Germinal center (tissue), 1 donor: Measurements from ENCODE around the gene DENND1C.

Experiments
- DNase-seq: peaks from one replicate; pipeline ENCODE4 v3.0.0; 2012; ENCODE audit warnings: mixed read lengths, low spot score

The DENND1C gene

GRCh38 chr19:6479836-6480398, 1.7 kb downstream of the DENND1C start:
- no peak for DNase-seq

GRCh38 chr19:6478815-6479214, 2.8 kb downstream of the DENND1C start:
- no peak for DNase-seq

DNA sequence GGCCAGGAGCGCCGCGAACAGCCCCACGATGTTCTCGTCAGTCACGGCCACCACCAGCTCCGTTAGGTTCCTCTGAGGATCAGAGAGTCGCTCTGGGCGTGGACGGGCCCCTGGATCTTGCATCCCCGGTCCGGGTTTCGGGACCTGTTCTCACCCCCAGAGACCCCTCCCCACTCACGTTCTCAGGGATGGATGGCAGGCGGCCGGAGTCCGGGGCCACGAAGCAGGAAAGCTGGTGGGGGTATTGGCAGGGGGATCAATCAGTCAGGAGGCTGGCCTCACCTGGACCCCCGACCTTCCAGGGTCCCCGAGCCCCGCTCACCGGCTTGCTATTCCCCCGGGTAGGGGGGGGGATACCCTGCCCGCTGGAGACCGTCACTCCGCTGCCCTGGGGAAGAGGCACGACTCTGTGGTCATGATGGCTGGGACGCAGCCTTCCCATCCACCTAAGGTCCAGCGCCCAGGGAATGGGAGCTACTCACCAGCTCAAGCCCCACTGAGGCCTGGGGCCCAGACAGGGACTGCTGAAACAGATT, 4.6 kb downstream of the DENND1C start:
- DNase-seq = no peak

DNA sequence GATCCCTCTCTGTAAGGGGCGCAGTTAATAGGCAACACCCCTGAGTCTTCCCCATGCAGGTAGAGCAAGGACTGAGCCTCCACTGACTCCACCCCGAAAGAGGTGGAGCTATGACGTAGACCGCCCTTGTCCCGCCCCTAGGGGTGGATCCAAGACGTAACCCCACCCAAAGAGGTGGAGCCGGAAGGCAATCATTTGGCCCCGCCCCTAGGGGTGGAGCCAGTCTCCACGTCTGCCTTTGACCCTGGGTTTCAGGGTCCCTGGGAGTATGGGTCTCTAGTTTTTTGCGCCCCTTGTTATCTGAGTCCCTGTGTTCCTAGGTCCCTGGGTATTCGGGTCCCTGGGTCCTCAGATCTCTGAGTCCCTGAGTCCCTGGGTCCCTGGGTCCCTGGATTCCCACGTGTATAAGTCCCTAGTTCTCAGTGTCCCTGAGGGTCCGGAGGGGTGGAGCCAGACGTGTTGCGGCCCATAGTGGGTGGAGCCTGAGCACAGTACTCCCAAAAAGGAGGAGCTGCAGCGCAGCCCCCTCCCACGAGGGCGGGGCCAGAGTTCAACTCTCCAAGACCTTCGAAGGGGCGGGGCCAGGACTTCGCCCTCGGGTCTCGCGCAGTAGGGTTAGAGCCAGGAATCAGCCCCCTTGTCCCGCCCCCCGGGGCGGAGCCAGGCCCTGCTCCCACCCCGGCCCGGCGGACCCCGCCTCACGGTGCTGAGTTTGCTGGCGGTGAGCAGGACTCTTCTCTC, 5.3 kb downstream of the DENND1C start:
- peak; percentile 59 for DNase-seq

DNA sequence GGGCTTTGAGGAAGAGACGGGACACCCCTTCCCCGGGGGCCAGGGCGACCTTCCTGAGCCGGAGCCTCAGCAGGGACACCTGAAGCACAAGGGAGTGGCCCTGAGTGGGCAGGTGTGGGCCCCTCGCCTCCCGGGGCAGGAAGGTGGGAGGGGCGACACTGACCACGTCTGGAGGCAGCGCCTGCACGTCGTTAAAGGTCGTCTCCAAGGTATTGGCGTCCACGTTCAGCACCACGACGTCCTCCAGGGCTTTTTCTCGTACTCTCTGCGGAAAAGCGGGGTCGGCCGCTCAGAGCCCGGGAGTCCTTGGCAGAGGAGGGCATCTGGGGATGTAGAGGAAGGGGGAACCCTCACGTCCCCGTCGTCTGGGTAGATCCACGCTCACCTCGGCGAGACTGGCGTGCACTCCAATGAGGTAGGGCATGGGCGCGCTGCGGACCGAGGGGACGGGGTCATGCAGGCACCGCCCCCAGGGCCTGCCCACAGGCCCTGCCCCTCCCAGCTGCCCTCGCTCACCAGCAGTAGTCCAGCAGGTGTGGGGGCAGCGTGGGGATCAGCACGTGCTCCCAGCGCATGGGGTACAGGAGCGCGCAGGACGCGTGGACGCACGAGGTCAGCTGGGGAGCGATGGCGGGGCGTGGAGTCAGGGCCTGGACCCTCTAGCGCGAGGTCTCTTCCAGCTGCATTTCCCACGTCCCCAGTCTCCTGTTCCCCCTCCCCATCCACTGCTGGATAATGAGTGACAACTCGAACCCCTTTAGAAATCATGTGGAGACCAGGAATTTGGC, 6.1 kb downstream of the DENND1C start:
- no peak for DNase-seq

- no peak for DNase-seq
Observed at GRCh38 chr19:6473647-6474046, 7.9 kb downstream of the DENND1C start.

DNA sequence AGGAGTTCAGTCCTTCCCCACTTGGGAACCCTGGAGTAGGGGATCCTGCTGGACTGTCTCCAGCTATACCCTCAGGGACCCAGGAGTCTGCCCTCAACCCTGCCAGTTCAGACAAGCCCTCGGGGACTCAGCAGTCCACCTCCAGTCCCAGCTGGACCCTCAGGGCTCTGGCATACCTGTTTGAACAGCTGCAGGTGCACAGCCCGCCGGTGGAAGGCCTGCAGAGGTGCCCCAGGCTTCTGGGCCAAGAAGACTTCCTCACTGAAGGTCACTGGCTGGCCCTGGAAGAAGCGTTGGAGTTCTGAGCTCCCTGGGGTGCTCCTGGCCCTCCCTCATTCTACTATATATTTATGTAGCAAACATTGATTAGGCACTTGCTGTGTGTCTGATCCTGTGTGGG, 8.9 kb downstream of the DENND1C start:
- DNase-seq = no peak

- no peak for DNase-seq
Observed at GRCh38 chr19:6471076-6471475, 10.5 kb downstream of the DENND1C start.

DNA sequence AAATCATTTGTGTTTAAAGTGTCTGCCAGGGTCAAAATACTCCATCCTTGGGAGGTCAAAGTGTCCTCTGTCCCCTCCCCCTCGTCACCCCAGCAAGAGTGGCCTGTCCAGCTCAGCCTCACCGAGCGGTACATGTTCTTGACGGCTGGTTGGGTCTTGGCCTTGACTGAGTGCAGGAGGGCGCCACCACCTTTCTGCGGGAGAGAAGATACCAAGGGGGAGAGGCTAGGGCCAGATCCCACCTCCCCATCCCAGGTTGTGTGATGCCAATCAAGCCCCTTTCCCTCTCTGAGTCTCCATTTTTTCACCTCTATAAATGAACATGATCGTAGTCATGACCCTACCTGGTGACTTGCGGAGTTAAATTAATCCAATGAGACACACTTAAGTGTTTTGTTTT, 11.4 kb downstream of the DENND1C start:
- no peak for DNase-seq

DNA sequence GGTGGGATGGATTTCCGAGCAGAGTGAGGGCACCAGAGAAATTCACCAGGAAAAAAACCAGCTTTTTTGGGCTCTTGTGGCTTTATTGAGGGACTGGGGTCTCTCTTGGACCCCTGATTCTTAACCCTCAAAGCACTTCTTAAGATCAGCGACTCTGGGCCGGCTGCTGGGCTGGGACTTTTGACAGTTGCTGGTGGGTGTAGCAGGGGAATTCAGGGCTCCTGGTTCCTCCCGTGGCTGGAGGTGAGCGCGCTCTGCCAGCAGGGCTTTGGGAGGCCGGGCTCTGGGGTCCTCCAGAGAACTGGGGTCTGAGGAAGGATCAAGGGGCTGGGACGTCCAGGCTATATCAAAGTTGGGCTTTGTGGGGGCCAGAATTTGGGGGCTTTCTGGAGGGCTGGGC, 14.2 kb downstream of the DENND1C start:
- no peak for DNase-seq

- DNase-seq = no peak
Observed at GRCh38 chr19:6466526-6467248, 14.9 kb downstream of the DENND1C start.

GRCh38 chr19:6465663-6466062, 15.9 kb downstream of the DENND1C start:
- DNase-seq = no peak

- no peak for DNase-seq
Observed at GRCh38 chr19:6465006-6465405, 16.6 kb downstream of the DENND1C start.

DNA sequence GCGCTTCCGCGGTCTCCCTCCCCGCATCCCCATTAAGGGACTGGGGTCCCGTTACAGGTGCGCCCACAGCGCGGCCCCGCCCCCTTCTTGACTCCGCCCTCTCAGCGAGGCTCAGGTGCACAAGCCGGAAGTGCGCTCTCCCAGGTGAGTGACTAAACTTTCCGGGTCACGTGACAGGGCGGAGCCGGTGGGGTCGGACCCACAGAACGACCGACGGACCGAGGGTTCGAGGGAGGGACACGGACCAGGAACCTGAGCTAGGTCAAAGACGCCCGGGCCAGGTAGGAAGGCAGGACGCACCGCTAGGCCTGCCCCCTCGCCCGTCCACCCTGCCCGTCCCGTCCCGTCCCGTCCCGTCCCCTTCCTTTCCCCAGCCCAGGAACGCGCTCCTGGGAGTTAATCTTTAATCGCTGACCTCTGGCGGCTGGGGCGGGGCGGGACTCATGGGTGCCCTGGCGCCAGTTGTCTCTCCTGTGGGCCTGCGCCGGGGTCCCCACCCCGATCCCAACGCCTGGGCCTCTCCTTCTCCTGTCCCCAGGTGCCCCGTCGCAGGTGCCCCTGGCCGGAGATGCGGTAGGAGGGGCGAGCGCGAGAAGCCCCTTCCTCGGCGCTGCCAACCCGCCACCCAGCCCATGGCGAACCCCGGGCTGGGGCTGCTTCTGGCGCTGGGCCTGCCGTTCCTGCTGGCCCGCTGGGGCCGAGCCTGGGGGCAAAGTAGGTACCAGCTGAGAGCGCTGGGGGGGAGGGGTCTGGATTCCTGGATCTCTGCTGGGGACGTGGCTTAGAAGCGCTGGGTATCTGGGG, 17.3 kb downstream of the DENND1C start, which contains the start of gene CRB3:
TSS of gene CRB3 (plus strand) at position 202 of the 804 bp plus-strand sequence. CDS start at position 633, 431 bp downstream.
- DNase-seq = no peak

GRCh38 chr19:6460099-6460884, 21.3 kb downstream of the DENND1C start:
- peak; percentile 97 for DNase-seq

DNA sequence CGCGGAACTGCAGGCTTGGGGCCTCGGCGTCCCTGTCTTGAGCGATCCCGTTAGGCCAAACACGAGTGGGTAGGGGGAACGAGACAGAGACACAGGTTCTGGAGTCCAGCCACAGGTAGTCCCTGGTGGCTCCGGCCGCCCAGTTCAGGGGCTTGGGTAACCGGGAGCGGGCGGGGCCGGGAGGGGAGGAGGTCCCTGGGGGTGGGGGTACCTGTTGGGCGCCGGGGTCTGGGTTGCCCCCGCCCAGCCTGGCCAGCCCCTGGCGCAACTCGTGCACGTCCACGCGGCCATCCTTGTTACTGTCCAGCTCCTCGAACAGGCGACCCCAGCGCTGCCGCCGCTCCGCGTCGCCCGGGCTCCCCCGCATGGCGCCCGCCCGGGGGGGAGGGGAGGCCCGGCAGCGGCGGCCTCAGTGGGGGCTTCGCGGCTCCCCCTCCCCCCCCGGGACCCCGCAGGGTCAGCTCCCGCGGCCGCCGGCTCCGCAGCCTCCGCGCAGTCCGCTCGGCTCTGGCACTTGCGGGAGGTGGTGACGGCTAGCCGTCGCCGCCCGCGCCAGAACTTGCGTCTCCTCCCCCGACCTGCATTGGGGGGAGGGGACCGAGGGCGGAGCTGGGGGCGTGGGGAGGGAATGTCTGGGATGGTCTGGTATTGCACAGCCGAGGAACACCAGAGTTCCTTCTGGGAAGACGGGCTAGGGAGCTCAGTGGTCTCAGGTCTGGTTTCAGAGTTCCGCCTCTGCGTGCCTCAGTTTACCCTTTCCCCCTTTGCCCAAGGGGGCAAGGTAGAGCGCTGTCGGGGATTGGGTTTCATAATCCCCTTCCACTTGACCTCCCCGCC, 22.1 kb downstream of the DENND1C start, which contains the start of gene SLC25A23:
TSS of gene SLC25A23 (minus strand) at position 531 of the 837 bp plus-strand sequence. CDS start at position 367, 164 bp downstream.
- peak; percentile 70 for DNase-seq

DNA sequence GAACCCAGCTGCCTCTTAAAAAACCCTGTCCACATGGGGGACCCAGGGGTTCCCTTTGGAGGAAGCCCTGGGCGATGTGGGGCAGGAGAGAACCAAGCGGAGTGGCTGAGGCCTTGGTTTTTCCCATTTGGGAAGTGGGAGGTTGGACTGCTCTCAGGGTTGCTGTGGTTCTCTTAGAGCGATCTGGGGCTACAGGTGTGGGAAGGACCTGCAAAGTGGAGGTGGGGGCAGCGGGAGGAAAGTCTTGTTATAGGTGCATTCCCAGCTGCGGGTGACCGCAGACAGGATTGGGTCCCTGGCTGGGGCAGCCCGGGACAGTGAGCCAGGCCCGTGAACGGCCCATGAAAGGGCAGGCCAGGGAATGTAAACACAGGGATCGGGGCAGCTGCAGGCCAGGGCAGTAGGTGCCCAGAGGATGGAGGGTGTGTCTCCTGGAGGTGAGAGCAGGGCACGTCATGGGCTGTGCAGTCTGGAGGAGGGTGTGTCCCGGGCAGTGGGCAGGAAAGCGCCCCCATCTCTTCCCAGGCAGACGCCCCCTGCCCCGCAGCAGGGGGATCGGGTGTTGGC, 22.8 kb downstream of the DENND1C start:
- no peak for DNase-seq

- peak; percentile 30 for DNase-seq
Observed at GRCh38 chr19:6457958-6458694, 23.5 kb downstream of the DENND1C start.
